PC-9 (cell line): Measurements from ENCODE around the gene UBE2QL1.

ENCODE experiments used
- EZH2 ChIP-seq: fragments of 200-600 bp; sonication (generic); IDR thresholded peaks from 2 replicates; pipeline ENCODE4 v1.8.0; 2017; ENCODE audit warnings: antibody characterized with exemption, low read depth
- TF ChIP-seq, protein P1 (sequence below): fragments of 200-600 bp; sonication (generic); conservative IDR thresholded peaks from 2 replicates; pipeline ENCODE4 v1.6.1; 2017; ENCODE audit warnings: mixed run types, antibody characterized with exemption, mild to moderate bottlenecking, moderate library complexity

DNA sequence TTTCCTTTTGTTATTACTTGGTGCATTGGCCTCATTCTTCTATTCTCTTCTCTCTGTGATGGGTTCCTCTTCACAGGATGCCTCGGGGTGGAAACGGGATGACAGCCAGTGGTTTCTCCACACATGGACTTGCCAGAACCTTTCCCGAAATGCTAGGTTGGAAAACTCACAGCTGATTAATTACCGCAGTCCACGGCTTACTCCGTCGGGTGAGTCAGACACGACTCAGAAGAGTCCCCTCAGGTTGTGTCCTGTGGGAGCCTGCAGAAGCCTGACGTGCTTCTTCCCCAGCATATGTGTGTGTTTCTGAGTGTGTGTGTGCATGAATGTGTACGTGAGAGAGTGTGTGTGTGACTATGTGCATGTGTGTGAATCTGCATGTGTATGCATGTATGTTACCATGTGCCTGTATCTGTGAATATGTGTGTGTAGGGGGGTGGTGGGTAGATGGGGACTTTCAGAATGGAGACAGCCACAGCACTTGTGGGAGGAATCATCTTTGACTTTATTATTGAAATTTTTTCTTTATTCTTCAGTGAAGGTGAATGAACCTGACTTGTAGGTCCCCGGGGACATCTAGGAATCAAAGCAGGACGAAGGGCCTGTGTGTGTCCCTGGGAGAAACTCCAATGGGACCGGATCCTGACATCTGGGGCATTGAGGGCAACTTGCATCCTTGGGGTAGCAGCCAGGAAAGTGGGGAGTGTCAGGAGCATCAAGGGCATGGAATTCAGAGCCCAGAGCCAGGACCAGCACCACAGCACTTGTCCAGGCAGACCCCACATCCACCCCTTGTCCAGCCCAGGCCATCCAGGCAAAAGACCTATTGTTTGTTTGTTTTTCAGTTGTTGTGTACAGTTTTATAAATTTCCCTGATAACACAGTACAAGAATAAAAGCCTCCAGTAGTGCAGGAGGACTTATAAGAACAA lies 48.4 kb upstream of the UBE2QL1 start:
- TF ChIP-seq, protein P1, sequence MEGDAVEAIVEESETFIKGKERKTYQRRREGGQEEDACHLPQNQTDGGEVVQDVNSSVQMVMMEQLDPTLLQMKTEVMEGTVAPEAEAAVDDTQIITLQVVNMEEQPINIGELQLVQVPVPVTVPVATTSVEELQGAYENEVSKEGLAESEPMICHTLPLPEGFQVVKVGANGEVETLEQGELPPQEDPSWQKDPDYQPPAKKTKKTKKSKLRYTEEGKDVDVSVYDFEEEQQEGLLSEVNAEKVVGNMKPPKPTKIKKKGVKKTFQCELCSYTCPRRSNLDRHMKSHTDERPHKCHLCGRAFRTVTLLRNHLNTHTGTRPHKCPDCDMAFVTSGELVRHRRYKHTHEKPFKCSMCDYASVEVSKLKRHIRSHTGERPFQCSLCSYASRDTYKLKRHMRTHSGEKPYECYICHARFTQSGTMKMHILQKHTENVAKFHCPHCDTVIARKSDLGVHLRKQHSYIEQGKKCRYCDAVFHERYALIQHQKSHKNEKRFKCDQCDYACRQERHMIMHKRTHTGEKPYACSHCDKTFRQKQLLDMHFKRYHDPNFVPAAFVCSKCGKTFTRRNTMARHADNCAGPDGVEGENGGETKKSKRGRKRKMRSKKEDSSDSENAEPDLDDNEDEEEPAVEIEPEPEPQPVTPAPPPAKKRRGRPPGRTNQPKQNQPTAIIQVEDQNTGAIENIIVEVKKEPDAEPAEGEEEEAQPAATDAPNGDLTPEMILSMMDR = no peak
- TF ChIP-seq EZH2 = no peak
